H4 (cell line): ENCODE data around the gene LDLRAD3. TPM values are rescaled to one million over a fixed set of nuclear protein-coding genes. Genes with fewer than 3 reads are reported as not detected.
A peak's percentile ranks its signal among the peaks of the same experiment; 100 is the strongest.
"Not testable (repeated sequence)": the region's sequence is repeated elsewhere in the genome, so short reads cannot be mapped to it uniquely, and the experiment has no call there.

Source experiments
- DNase-seq: peaks from one replicate; pipeline ENCODE4 v3.0.0-alpha.2; 2015; ENCODE audit warnings: low spot score
- total RNA-seq: library from RNA; depleted of rRNA; stranded (reverse); fragments of >200 nt; shearing (Covaris generic); gene quantifications from 2 replicates; pipeline ENCODE4 v1.2.3, GENCODE V29; 2014; rRNA removed

The LDLRAD3 gene
- 5.3 and 8.1 TPM in 2 replicates for total RNA-seq

- peak; percentile 82 for DNase-seq
Measured at GRCh38 chr11:35943713-35944502, at the start of gene LDLRAD3. TSS of gene LDLRAD3 (plus strand) at chr11:35944062. CDS start at chr11:35944099, 37 bp downstream.

- no peak for DNase-seq
Measured at GRCh38 chr11:35897019-35897418, 46.8 kb upstream of the LDLRAD3 start.

GRCh38 chr11:35902961-35903360 is 40.9 kb upstream of the LDLRAD3 start:
- DNase-seq, result no peak

GRCh38 chr11:35905646-35906276 is 38.1 kb upstream of the LDLRAD3 start:
- DNase-seq, result no peak

GRCh38 chr11:35906277-35906661 is 37.6 kb upstream of the LDLRAD3 start:
- no peak for DNase-seq

GRCh38 chr11:35906681-35907080 is 37.2 kb upstream of the LDLRAD3 start:
- no peak for DNase-seq

- peak; percentile 40 for DNase-seq
Measured at GRCh38 chr11:35907648-35908431, 36.0 kb upstream of the LDLRAD3 start.

- DNase-seq, result peak; percentile 18
Measured at GRCh38 chr11:35908432-35908771, 35.5 kb upstream of the LDLRAD3 start.

GRCh38 chr11:35909511-35910265 is 34.2 kb upstream of the LDLRAD3 start:
- DNase-seq, result no peak

GRCh38 chr11:35911013-35911412 is 32.8 kb upstream of the LDLRAD3 start:
- no peak for DNase-seq

GRCh38 chr11:35911616-35912165 is 32.2 kb upstream of the LDLRAD3 start:
- no peak for DNase-seq

- DNase-seq, result not testable (repeated sequence)
Measured at GRCh38 chr11:35912436-35912835, 31.4 kb upstream of the LDLRAD3 start.

GRCh38 chr11:35912883-35913624 is 30.8 kb upstream of the LDLRAD3 start:
- DNase-seq, result no peak

- DNase-seq, result no peak
Measured at GRCh38 chr11:35914816-35915215, 29.0 kb upstream of the LDLRAD3 start.

GRCh38 chr11:35916270-35916669 is 27.6 kb upstream of the LDLRAD3 start:
- no peak for DNase-seq

GRCh38 chr11:35917676-35918075 is 26.2 kb upstream of the LDLRAD3 start:
- DNase-seq, result no peak

GRCh38 chr11:35918716-35919115 is 25.1 kb upstream of the LDLRAD3 start:
- no peak for DNase-seq

- DNase-seq, result peak; percentile 37
Measured at GRCh38 chr11:35919244-35919643, 24.6 kb upstream of the LDLRAD3 start.

GRCh38 chr11:35923452-35923851 is 20.4 kb upstream of the LDLRAD3 start:
- DNase-seq, result no peak

- no peak for DNase-seq
Measured at GRCh38 chr11:35924811-35925210, 19.1 kb upstream of the LDLRAD3 start.

GRCh38 chr11:35927104-35927503 is 16.8 kb upstream of the LDLRAD3 start:
- no peak for DNase-seq
